ENCODE data around the gene STX4.

DNA sequence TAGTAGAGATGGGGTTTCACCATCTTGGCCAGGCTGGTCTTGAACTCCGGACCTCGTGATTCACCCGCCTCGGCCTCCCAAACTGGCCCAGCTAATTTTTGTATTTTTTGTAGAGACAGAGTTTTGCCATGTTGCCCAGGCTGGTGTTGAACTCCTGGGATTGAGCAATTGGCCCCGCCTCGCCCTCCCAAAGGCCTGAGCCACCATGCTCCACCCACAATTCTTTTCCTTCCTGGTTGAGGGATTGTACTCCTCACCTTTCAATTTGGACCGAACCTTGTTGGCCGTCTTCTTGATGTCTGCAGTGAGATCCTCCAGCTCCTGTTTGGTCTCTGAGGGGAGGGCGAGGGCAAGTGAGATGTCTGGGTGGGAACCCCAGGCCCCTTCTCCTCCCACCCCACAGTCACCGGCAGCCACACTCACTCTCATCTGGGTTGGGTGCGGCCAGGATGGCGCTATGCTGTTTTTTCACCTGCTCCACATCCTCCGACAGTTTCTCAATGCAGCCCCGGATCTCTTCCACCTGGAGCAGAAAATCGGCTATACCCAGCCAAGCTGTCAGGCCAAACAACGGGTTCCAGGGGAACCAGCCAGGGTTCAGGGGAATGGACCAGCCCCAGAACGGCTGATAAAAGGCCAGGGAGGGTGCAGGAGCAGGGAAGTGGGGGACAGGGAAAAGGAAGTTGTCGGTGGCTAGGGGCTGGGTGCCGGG is 32.5 kb upstream of the STX4 start:
- no peak for TF ChIP-seq EZH2phosphoT487 (IDR thresholded peaks at IDR 0.05)
- TF ChIP-seq, protein P1, sequence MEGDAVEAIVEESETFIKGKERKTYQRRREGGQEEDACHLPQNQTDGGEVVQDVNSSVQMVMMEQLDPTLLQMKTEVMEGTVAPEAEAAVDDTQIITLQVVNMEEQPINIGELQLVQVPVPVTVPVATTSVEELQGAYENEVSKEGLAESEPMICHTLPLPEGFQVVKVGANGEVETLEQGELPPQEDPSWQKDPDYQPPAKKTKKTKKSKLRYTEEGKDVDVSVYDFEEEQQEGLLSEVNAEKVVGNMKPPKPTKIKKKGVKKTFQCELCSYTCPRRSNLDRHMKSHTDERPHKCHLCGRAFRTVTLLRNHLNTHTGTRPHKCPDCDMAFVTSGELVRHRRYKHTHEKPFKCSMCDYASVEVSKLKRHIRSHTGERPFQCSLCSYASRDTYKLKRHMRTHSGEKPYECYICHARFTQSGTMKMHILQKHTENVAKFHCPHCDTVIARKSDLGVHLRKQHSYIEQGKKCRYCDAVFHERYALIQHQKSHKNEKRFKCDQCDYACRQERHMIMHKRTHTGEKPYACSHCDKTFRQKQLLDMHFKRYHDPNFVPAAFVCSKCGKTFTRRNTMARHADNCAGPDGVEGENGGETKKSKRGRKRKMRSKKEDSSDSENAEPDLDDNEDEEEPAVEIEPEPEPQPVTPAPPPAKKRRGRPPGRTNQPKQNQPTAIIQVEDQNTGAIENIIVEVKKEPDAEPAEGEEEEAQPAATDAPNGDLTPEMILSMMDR (IDR thresholded peaks at IDR 0.05) = no peak
